RPMI7951 (cell line): ENCODE results near the gene ARIH2. TPM values are rescaled to one million over a fixed set of nuclear protein-coding genes. Genes with fewer than 3 reads are reported as not detected.

Experiments used
- DNase-seq: peaks from one replicate; pipeline ENCODE4 v3.0.0-alpha.2; 2012; ENCODE audit warnings: low read depth
- total RNA-seq: library from RNA; depleted of rRNA; stranded (reverse); fragments of >200 nt; shearing (Covaris generic); gene quantifications from 2 replicates; pipeline ENCODE4 v1.2.3, GENCODE V29; 2014

ARIH2 gene
- total RNA-seq, 1 experiment from 2014 or later: 74.0 TPM

DNA sequence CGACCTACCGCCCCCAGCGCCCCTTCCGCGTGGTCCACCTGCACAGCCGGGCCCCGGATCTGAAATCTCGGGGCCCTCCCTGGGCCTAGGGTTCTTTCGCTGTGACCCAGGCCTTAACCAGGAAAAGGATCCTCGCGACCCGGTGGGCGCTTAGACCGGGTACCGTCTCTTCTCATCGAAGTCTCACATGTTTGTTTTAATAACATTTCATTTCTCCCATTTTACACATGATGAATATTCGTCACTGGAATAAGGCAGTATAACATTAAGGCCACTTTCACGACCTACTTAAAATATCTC is 100.0 kb downstream of the ARIH2 start:
- DNase-seq: no peak

DNA sequence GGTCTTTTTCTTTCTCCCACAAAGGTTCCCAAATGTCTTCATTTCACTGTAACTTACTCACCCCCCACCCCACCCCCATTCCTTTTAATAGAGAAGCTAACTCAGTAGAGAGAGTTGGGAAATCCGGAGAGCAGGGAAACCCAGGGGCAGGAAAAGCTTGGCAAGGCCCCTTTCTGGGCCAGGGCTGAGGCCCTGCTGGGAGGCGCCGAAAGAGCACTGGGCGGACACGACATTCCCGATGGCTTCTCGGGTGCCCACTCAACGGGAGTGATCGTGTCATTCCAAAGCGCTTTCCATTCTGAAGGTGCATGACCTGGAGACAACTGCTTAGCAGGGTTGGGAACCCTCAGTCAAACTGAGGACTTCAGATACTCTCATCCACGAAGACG is 101.3 kb downstream of the ARIH2 start:
- DNase-seq: peak; percentile 33

DNA sequence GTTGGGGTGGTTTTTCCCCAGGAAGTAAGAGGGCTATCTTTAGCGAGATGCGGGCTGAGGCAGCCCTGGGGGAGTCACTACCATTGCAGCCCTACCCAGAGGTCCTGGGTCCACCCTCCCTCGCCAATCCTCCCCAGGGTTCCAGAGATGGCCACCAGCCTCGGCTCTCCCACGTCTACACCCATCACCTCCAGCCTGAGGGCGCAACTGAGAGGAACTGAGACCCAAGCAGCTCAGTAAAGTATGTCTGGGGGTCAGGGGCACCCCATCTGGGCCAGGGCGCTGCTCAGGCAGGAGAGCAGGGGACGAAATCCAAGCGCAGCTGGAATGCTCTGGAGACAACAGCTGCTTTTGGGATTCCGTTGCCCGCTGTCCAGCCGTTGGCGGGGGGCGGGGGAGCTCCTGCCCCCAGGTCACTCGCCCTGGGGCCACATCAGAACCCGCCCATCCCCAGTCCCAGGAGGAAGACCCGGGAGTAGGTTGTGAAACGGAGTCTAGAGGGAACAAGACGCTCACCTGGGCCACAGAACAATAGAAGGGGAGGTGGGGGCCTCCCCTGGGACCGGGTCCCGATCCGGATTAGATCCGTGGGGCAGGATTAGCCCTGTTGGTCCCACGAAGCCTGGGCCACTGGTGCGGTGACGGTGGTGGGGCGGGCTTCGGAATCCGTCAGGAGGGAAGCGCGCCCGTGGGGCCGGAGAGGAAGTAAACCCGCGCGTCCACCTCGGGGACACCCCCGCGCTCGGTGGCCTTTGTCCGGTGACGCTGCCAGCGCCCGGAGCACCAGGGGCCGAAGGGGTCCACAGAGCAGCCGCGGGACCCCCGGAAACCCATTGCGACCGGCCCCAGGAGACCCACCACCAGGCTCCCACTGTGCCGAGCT is 101.9 kb downstream of the ARIH2 start:
- DNase-seq: peak; percentile 37

DNA sequence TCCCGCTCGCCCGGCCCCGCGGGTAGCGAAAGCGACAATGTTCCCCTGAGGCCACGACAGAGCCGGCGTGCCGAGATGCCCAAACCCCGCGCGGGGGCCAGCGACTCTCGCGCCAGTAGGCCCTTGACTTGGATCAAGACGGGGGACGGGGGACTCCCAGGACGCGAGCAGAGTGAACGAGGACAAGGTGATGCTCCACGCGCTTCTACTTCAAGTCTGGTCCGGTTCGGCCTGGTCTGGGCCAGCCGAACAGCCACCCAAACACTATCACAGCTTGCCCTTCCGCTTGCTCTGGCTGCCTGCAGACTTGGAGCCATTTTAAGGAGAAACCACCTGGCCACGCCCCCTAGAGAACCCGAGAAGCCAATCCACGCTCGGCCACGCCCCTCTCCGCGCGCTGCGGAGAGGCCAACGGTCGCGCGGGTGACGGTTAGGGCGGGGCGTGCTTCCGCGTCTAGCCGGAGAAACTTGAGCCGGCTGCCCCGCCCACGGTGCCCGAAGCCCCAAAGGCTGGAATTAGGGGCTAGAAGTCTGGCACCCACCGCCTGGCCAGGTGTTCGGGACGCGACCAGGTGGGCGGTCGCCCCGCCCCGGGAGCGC is 102.7 kb downstream of the ARIH2 start:
- peak; percentile 97 for DNase-seq

DNA sequence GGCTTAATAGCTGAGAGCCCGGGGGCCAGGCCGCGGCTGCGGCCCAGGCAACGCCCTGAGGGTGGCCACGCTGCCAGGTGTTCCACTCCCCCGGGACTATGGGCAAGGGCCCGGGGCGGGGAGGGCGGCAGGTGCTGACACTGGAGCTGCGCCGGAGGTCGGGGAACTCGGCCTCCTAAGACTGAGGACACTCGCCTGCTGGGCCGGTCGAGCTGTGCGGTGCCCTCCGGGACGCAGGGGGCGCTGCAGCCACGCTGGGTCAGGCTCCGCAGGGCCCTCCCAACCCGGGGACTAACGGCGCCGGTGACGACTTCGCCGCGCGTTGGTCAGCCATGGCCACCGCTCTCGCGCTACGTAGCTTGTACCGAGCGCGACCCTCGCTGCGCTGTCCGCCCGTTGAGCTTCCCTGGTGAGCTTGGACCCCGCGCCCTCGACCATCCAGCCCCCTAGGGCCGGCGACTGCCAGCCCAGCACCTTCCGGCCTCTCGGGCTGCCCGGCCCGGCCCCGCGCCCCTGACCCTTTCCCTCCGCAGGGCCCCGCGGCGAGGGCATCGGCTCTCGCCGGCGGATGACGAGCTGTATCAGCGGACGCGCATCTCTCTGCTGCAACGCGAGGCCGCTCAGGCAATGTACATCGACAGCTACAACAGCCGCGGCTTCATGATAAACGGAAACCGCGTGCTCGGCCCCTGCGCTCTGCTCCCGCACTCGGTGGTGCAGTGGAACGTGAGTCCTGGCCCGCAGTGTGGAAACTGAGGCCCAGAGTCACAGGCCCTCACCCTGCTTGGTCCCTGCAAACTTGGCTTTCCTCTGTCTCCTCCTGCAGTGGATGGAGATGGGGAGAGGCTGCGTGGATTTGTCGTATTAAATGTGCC is 103.4 kb downstream of the ARIH2 start, which contains the start of gene NDUFAF3:
Gene NDUFAF3, plus strand, starts transcription at position 309 of the 875 bp plus-strand sequence. Its CDS starts 24 bp downstream, at position 333.
- peak; percentile 91 for DNase-seq

DNA sequence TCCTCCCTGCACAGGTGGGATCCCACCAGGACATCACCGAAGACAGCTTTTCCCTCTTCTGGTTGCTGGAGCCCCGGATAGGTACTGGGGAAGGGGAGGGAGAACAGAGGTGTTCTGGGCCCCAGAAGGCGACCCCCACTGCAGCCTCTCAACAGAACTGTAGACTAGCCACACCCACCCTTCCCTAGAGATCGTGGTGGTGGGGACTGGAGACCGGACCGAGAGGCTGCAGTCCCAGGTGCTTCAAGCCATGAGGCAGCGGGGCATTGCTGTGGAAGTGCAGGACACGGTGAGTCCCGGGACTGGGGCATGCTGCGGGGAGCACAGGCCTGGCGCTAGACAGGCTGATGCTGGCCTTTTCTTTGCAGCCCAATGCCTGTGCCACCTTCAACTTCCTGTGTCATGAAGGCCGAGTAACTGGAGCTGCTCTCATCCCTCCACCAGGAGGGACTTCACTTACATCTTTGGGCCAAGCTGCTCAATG is 104.1 kb downstream of the ARIH2 start:
- peak; percentile 31 for DNase-seq

DNA sequence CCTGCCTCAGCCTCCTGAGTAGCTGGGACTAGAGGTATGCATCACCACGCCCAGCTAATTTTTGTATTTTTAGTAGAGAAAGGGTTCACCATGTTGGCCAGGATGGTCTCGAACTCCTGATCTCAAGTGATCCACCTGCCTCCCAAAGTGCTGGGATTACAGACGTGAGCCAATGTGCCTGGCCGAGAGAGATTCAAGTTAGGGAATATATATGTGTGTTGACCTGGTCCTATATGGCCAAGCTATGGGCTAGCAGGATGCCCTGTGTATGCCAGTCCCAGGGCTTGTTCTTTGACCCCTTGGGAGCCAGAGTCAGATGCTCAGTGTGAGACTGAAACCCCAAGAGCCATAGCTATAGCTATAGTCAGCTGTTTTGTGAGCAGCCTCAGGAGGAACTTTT is 105.1 kb downstream of the ARIH2 start:
- no peak for DNase-seq

DNA sequence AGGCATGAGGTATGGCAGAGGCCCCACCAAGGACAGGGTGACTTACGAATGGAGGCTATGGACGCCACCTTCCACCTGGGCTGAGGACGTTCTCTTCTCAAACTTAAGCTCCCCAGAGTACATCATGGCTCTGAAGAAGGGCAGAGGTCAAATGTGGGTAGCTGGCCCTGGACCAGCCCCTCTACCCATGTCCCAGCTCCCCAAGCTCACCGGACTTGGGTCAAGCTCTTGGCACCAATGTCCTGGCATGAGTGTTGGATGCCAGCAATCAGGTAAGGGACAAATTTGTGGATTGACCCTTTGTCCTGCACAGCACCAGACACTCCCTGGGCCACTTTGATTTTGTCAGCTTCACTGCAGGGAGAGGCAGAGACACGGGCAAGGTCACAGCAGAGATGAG is 105.8 kb downstream of the ARIH2 start:
- no peak for DNase-seq

DNA sequence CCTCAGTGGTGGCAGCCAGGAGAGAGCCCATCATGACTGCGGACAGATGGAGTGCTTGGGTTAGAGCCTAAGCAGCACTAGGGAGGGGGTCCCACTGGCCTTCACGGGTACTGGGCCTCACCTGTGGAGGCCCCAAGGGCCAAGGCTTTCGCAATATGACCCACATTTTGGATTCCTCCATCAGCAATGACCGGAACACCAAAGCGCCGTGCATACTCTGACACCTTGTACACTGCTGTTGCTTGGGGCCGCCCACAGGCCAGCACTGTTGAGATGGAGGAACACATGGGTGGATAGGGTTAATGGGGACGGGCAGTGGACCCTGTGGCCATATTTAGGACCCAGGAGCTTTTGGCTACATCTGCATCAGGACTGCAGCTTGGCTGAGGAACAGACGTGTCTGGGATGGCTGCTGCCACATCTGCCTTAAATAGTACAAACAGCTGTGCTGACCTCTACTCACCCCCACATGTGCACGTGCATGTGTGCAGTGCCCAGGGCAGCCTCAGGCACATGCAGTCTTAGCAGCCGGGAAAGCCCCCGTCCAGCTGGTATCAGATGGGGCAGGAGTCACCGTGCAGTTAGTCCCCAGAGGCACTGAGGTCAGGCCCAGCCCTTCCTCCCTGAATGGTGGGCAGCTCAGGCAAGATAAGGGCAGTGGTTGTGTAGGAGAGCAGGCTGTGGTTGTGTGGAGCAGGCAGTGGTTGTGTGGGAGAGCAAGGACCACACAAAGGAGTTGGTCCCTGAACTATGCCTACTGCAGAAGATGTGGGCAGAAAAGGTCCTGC is 106.6 kb downstream of the ARIH2 start:
- peak; percentile 66 for DNase-seq

DNA sequence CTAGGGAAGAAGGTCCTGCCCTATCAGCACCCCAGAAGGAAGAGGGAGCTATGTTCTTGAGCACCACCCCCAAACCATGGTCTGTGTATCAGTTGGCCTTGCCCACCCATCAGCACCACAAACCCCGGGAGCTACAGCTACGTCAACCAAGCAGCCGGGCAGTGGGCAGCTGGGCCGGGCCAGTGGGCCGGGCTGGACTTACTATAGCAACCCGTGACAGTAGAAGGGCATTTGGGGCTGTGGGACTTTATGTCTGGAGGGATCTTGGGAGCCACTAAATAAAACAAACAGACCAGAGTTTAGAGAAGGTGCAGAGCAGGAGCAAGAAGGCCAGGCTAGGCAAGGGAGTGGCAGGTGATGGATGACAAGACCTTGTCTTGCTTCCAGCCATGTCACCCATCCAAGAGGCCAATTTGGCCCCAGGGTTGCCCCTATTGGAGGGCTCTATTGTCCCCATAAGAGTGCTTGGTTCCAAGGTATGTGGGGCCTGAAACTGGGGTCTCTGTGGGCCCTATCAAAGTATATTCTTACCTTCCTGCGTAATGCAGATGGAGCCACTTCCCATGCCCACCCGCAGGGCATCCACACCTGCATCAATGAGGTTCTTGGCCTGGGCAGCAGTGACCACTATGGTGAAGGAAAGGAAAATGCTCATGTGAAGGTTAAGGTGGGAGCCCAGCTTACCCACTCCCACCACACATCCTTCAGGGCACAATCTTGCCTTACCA is 107.3 kb downstream of the ARIH2 start:
- no peak for DNase-seq

DNA sequence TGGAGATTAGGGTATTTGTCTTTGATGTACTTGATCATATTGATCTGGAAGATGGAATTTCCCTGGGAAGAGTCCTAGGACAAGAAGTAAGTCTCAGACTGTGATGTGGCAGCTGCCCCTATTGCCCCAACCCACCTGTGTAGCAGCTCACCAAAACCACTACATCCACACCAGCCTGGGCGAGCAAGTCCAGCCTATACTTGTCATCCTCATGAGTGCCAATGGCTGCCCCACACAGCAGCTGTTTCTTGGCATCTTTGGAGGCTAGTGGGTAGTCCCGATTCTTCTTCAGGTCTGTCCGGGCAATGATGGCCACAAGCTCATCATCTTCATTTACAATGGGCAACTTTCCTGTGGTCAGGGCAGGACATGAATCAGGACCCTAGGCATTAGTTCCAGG is 107.9 kb downstream of the ARIH2 start:
- DNase-seq: no peak

DNA sequence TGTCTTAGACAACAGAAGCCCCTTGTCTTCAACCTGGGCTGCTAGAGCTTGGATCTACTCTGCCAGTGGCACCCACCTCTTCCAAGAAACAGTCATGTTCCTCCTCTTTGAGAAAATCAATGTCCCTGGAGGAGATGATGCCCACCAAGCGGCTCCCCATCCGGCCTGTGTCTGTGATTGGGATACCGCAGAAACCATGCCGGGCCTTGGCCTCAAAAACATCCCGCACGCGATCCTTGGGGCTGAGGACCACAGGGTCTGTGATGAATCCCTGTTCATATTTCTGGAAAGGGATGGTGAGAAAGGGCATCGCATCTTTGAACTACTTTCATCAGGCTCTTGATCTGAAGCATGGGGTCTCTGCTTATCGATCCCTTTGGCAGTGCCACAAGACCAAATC is 109.0 kb downstream of the ARIH2 start:
- no peak for DNase-seq

DNA sequence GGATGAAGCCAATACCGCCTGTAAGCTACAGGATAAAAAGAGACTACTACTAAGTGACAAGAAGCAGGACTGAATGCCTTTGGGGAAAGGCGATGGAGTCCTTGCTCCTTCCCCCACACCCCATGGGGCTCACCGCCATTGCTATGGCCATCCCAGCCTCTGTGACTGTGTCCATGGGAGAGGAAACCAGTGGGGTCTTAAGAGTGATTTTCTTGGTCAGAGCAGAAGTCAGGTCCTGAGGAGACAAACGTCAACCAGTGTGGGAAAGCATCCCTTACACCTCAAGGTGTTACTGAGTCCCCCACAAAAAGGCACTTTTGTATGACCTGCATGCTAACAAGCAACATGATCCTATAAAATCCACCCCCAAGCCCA is 109.6 kb downstream of the ARIH2 start:
- no peak for DNase-seq

DNA sequence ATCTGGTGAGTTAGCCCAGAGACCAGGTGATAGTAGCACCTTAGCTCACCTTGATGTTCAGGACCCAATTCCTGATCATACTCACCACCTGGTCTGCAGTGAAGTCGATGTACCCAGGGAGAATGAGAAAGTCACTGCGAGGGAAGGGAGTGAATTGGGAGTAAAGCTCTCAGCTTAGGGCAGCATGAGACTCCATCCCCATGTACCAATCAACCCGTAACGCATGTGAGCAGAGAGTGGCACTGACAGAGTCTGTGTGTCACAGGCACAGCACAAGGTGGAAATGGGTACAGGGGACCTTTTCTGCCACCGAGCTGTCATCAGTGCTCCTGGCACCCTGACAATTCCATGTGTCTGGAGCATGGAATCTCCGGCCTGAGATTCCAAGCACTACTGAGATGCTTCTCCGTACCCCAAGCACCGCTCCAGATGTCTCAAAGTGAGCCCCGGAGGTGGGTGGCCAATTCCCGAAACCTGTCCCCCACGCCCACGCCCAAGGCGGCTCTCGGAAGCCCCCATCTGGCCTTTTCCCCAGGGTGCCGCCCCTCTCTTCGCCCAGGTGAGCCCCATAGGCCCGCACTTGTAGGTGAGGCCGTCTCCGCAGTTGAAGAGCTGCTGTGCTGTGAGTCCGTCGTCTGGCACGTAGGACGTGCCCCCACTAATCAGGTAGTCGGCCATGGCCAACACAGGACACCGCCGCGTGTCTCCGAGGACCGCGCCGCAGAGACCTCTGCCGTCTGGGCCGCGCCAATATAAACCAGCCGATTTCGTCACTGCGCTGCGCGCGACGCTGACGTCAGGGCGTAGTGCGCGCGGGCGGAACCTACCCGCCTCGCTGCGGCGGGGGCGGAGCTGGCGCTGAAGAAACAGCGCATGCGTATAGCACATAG is 110.3 kb downstream of the ARIH2 start, which contains the start of gene IMPDH2:
Gene IMPDH2, minus strand, starts transcription at position 726 of the 890 bp plus-strand sequence. Its CDS starts 48 bp downstream, at position 678.
- DNase-seq: peak; percentile 90

DNA sequence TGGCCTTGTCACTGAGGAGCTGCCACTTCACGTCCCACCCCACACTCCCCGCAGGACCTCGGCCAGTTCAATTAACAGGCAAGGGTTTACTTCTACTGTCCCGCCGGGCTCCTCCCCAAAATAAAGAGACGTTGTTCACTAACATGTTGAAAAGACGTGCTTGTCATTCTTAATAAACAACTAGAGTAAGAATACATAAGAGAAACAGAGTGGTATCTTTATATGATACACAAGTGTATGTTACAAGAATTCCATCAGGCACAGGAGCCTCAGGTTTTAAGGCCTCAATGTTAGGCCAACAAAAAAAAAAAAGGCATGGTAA is 110.9 kb downstream of the ARIH2 start:
- no peak for DNase-seq

DNA sequence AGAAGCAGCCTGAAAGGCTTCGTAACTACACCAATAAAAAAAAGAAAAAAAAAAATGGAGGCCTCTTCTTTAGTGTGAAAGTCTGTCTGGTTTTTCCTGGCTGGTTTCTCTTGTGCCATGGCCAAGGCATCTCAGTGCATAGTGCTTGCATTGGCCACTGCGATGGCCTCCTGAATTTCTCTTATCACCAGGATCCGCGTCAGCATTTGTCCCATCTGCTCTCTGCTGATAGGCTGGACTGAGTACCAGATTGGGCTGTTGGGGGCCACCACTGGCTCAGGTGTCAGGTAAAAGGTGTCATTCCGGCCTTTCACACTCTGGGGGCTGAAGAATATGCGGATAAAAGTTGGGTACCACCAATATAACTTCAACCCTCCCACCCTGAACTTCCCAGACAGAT is 111.7 kb downstream of the ARIH2 start:
- DNase-seq: no peak

DNA sequence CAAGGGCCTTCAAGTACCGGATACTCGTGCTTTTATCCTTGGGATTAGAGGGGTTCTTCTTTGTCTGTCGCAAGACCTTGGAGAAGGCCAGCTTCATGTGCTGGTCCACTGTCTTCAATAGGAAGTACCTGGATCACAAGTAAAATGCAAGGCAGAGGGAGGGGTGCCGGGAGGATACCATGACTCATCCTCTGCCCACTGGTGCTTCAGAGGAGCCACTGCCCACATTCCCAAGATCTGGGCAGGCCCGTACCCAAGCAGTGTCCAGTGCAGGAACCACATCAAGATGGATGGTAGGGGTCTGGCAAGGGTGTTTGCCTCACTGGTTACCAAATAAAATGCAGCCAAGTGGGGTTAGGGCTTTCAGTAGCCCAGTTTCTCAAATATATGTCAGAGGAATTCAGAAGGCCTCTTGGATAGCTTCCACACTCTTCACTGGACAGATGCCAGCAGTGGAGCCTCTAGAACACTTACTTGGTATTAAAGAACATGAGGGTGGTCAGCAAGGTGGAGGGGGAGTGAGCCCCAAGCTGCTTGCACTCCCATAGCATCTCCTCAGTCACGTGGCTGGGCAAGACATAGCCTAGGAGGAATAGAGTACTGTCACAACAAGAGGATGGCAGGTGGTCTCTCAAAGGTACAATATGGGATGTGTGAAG is 114.1 kb downstream of the ARIH2 start:
- no peak for DNase-seq

DNA sequence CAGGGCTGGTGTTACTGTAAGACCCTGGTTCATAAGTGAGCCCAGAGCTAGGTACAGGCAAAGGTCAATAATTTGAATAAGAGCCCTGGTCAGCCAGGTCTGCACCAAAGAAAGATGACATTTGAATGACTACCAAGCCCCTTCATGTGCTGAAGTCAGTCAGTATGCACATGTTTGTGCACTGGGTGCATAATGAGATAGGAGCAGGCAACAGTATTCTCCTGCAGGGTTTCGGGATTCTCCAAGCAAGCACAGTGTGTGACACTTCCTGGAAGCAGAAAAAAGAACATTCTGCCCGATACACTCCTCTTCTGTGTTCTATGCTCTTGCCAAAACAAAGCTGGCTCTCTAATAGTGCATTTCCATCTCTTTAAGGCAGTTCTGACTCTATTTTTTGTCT is 116.0 kb downstream of the ARIH2 start:
- DNase-seq: no peak

DNA sequence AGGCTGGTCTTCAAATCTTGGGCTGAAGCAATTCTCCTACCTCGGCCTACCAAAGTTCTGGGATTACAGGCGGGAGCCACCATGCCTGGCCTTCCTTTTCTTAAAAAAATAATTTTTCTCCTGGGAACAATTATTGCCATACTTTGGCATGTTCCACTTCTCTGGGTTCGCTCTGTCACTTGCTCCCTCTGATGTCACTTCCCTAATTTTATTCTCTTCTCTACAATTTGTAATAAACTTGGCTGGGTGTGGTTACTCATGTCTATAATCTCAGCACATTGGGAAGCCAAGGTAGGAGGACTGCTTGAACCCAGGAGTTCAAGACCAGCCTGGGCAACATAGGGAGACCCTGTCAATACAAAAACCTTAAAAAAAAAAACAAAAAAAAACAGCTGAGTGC is 116.6 kb downstream of the ARIH2 start:
- no peak for DNase-seq
